ENCODE data around the gene CP. TPM values are rescaled to one million over a fixed set of nuclear protein-coding genes. Genes with fewer than 3 reads are reported as not detected.

CP gene
- total RNA-seq, 1 experiment from 2014 or later: 6.8 TPM

DNA sequence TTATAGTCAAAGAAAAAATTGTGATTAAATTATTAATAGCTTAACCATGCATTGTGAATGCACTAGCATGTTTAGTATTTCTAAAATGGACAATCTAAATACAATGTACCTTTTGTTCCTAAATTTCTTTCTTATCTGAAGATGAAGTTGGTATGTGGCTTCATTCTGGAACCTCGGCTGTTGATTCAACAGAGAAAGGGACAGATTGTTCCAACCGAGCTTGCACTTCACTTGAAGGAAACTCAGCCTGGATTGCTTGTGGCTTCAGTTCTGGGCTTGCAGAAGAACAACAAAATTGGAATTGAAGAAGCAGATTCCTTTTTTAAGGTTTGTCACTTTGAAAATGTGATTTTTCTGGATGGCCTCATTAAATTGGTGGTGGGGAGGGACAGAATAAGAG, 59.6 kb downstream of the CP start:
- TF ChIP-seq, protein P1, sequence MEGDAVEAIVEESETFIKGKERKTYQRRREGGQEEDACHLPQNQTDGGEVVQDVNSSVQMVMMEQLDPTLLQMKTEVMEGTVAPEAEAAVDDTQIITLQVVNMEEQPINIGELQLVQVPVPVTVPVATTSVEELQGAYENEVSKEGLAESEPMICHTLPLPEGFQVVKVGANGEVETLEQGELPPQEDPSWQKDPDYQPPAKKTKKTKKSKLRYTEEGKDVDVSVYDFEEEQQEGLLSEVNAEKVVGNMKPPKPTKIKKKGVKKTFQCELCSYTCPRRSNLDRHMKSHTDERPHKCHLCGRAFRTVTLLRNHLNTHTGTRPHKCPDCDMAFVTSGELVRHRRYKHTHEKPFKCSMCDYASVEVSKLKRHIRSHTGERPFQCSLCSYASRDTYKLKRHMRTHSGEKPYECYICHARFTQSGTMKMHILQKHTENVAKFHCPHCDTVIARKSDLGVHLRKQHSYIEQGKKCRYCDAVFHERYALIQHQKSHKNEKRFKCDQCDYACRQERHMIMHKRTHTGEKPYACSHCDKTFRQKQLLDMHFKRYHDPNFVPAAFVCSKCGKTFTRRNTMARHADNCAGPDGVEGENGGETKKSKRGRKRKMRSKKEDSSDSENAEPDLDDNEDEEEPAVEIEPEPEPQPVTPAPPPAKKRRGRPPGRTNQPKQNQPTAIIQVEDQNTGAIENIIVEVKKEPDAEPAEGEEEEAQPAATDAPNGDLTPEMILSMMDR (IDR thresholded peaks at IDR 0.05; ENCODE audit: insufficient read depth in 1 of 2, low read depth in 1 of 2, low read length in 1 of 2, severe bottlenecking in 1 of 2, unreplicated experiment in 1 of 2): no peak
- ChIA-PET POLR2A (no interaction called here), CTCF (no interaction called here)

DNA sequence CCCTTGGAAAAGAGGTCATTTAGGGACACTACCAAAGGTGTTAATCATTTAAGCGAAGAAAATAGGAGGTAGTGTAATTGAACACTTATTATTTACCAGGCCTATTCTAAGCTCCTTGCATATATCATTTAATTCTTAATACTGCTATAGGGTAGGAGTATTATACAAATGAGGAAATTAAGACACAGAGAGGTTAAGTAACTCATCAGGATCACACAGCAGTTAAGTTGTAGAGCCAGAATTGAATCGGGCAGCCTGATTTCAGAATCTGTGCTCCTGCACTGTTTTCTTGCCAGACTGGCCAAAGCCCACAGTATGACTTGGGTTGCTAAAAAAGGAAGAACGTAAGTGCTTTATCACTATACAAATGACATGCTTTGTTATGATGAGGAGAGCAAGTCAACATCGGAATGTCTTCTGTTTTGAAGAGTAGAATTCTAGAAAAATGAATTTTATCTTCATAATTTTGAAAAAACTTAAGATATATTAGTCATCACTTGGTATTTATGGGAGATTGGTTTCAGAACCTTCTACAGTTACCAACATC, 60.8 kb downstream of the CP start:
- BruUV-seq (replicated peaks): no TSS peak
- H3K27ac Mint-ChIP-seq (ENCODE audit: unreplicated experiment): no peak overlapping the region
- CTCF ChIA-PET: no interaction called here
- TF ChIP-seq, protein P1 (IDR thresholded peaks at IDR 0.05; ENCODE audit: insufficient read depth in 1 of 2, low read depth in 1 of 2, low read length in 1 of 2, severe bottlenecking in 1 of 2, unreplicated experiment in 1 of 2): no peak
- intact Hi-C loops (cut with micrococcal nuclease; ENCODE audit: unreplicated experiment): no loop called here
- no peaks in the 10 kb centered on the region for H3K4me1 Mint-ChIP-seq (ENCODE audit: low read depth, unreplicated experiment)
- DNase-seq: no peak
- no peaks in the 10 kb centered on the region for H3K4me1 ChIP-seq
- H3K36me3 ChIP-seq (ENCODE audit: control insufficient read depth, insufficient read depth, low read length): no peaks in the 10 kb centered on the region
- H3K4me3 Mint-ChIP-seq (ENCODE audit: unreplicated experiment): no peak overlapping the region
- H3K27me3 Mint-ChIP-seq (ENCODE audit: insufficient read depth, unreplicated experiment): no peaks in the 10 kb centered on the region
- no peaks in the 10 kb centered on the region for H3K9me3 Mint-ChIP-seq (ENCODE audit: unreplicated experiment)
- no peak overlapping the region for H3K4me3 ChIP-seq (ENCODE audit: low read depth, low read length)
- no peaks in the 10 kb centered on the region for H3K9me3 ChIP-seq
- POLR2A ChIA-PET: no interaction called here
- no peaks in the 10 kb centered on the region for H3K27me3 ChIP-seq (replicated peaks; ENCODE audit: control insufficient read depth, insufficient read depth, low read length)
- peaks cover 30% of the 10 kb centered on the region for H3K36me3 Mint-ChIP-seq (ENCODE audit: insufficient read depth, unreplicated experiment)

More for the DNA sequence above, 59.6 kb downstream of the CP start:
- intact Hi-C loops (cut with micrococcal nuclease; ENCODE audit: unreplicated experiment): no loop called here
- H3K27me3 ChIP-seq (replicated peaks; ENCODE audit: control insufficient read depth, insufficient read depth, low read length): no peaks in the 10 kb centered on the region
- DNase-seq: no peak
- H3K27ac Mint-ChIP-seq (ENCODE audit: unreplicated experiment): no peak overlapping the region
- no peaks in the 10 kb centered on the region for H3K9me3 ChIP-seq
- H3K4me1 ChIP-seq: no peaks in the 10 kb centered on the region
- no peaks in the 10 kb centered on the region for H3K36me3 ChIP-seq (ENCODE audit: control insufficient read depth, insufficient read depth, low read length)
- H3K36me3 Mint-ChIP-seq (ENCODE audit: insufficient read depth, unreplicated experiment): peaks cover 30% of the 10 kb centered on the region
- no peak overlapping the region for H3K4me3 Mint-ChIP-seq (ENCODE audit: unreplicated experiment)
- no peak overlapping the region for H3K4me3 ChIP-seq (ENCODE audit: low read depth, low read length)
- BruUV-seq (replicated peaks): no TSS peak
- H3K27me3 Mint-ChIP-seq (ENCODE audit: insufficient read depth, unreplicated experiment): no peaks in the 10 kb centered on the region
- no peaks in the 10 kb centered on the region for H3K4me1 Mint-ChIP-seq (ENCODE audit: low read depth, unreplicated experiment)
- H3K9me3 Mint-ChIP-seq (ENCODE audit: unreplicated experiment): no peaks in the 10 kb centered on the region

DNA sequence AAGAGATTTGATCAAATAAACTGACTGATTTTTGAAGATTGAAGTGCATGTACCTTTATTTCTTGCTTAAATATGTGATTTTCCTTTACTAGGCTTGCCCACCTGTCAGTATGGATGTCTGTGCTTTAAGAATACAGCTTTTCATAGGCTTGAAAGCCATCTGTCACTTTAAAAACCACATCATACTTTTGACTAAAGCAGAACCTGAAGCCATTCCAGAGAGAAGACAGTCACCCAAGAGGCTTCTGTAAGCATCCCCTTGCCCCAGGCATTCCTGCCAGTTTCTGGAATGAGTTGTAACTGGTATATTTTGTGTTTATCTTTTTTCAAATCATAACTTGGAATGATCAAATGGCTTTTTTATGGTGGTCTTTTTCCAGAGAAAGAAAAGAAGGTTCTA, 68.2 kb downstream of the CP start:
- no peak overlapping the region for H3K27ac Mint-ChIP-seq (ENCODE audit: unreplicated experiment)
- peaks cover 21% of the 10 kb centered on the region for H3K36me3 Mint-ChIP-seq (ENCODE audit: insufficient read depth, unreplicated experiment)

More for the DNA sequence above, 68.2 kb downstream of the CP start:
- H3K27me3 ChIP-seq (replicated peaks; ENCODE audit: control insufficient read depth, insufficient read depth, low read length): no peaks in the 10 kb centered on the region
- intact Hi-C loops (cut with micrococcal nuclease; ENCODE audit: unreplicated experiment): no loop called here
- H3K9me3 ChIP-seq: no peaks in the 10 kb centered on the region
- DNase-seq: no peak
- TF ChIP-seq, protein P1 (IDR thresholded peaks at IDR 0.05; ENCODE audit: insufficient read depth in 1 of 2, low read depth in 1 of 2, low read length in 1 of 2, severe bottlenecking in 1 of 2, unreplicated experiment in 1 of 2): no peak
- ChIA-PET CTCF (no interaction called here), POLR2A (no interaction called here)
- no peak overlapping the region for H3K4me3 ChIP-seq (ENCODE audit: low read depth, low read length)
- H3K4me1 ChIP-seq: no peaks in the 10 kb centered on the region
- H3K36me3 ChIP-seq (ENCODE audit: control insufficient read depth, insufficient read depth, low read length): no peaks in the 10 kb centered on the region
- BruUV-seq (replicated peaks): no TSS peak
- no peaks in the 10 kb centered on the region for H3K9me3 Mint-ChIP-seq (ENCODE audit: unreplicated experiment)
- no peak overlapping the region for H3K4me3 Mint-ChIP-seq (ENCODE audit: unreplicated experiment)
- H3K4me1 Mint-ChIP-seq (ENCODE audit: low read depth, unreplicated experiment): no peaks in the 10 kb centered on the region
- H3K27me3 Mint-ChIP-seq (ENCODE audit: insufficient read depth, unreplicated experiment): no peaks in the 10 kb centered on the region
